Stimulated activated CD4-positive, alpha-beta T cell treated with anti-CD3 and anti-CD28 coated beads, Interleukin-2, amount 100 ng/mL, for 48 hours (primary cell): ENCODE measurements around the gene SLC31A1.
A peak's percentile ranks its signal among the peaks of the same experiment; 100 is the strongest.
"Not testable (repeated sequence)": the region's sequence is repeated elsewhere in the genome, so short reads cannot be mapped to it uniquely, and the experiment has no call there.

Source experiments
- DNase-seq, 2 donors: peaks; one replicate each; pipeline ENCODE4 v3.0.0-alpha.2; 2020

SLC31A1 gene

GRCh38 chr9:113221800-113222481, 597 bp downstream of the SLC31A1 start:
- DNase-seq: peak in 1 of 2 donors; percentile 0

- no peak for DNase-seq
Measured at GRCh38 chr9:113222482-113222841, 1.1 kb downstream of the SLC31A1 start.

- no peak for DNase-seq
Measured at GRCh38 chr9:113223963-113224362, 2.6 kb downstream of the SLC31A1 start.

GRCh38 chr9:113227436-113227835, 6.1 kb downstream of the SLC31A1 start:
- DNase-seq: no peak

- no peak for DNase-seq
Measured at GRCh38 chr9:113228130-113228665, 6.9 kb downstream of the SLC31A1 start.

GRCh38 chr9:113231701-113232100, 10.4 kb downstream of the SLC31A1 start:
- DNase-seq: no peak

GRCh38 chr9:113235701-113236255, 14.4 kb downstream of the SLC31A1 start:
- not testable (repeated sequence) for DNase-seq

GRCh38 chr9:113237026-113237425, 15.7 kb downstream of the SLC31A1 start:
- no peak for DNase-seq

GRCh38 chr9:113238202-113238858, 17.0 kb downstream of the SLC31A1 start:
- DNase-seq: no peak

- DNase-seq: no peak
Measured at GRCh38 chr9:113238859-113239232, 17.5 kb downstream of the SLC31A1 start.

- no peak for DNase-seq
Measured at GRCh38 chr9:113241161-113241560, 19.8 kb downstream of the SLC31A1 start.

GRCh38 chr9:113244556-113244955, 23.2 kb downstream of the SLC31A1 start:
- DNase-seq: no peak

- DNase-seq: no peak
Measured at GRCh38 chr9:113245894-113246293, 24.6 kb downstream of the SLC31A1 start.

- no peak for DNase-seq
Measured at GRCh38 chr9:113246928-113247327, 25.6 kb downstream of the SLC31A1 start.

GRCh38 chr9:113247640-113248039, 26.3 kb downstream of the SLC31A1 start:
- DNase-seq: no peak

- not testable (repeated sequence) for DNase-seq
Measured at GRCh38 chr9:113249661-113250060, 28.3 kb downstream of the SLC31A1 start.

GRCh38 chr9:113250807-113251206, 29.5 kb downstream of the SLC31A1 start:
- DNase-seq: no peak

GRCh38 chr9:113254991-113255390, 33.6 kb downstream of the SLC31A1 start:
- no peak for DNase-seq

- DNase-seq: no peak
Measured at GRCh38 chr9:113255438-113255837, 34.1 kb downstream of the SLC31A1 start.

- DNase-seq: no peak
Measured at GRCh38 chr9:113257863-113258262, 36.5 kb downstream of the SLC31A1 start.

GRCh38 chr9:113258282-113258681, 36.9 kb downstream of the SLC31A1 start:
- DNase-seq: no peak

- no peak for DNase-seq
Measured at GRCh38 chr9:113261917-113262671, 40.8 kb downstream of the SLC31A1 start.

- no peak for DNase-seq
Measured at GRCh38 chr9:113266174-113266573, 44.8 kb downstream of the SLC31A1 start.
